Activated CD8-positive, alpha-beta memory T cell treated with anti-CD3 and anti-CD28 coated beads for 24 hours (primary cell): Measurements from ENCODE around the gene FADS6.
"Not testable (repeated sequence)": the region's sequence is repeated elsewhere in the genome, so short reads cannot be mapped to it uniquely, and the experiment has no call there.

Source experiments
- DNase-seq: peaks from one replicate; pipeline ENCODE4 v3.0.0-alpha.2; 2020

Gene FADS6

GRCh38 chr17:74920642-74921025 lies 27.2 kb upstream of the FADS6 start:
- no peak for DNase-seq

- no peak for DNase-seq
These were observed 26.8 kb upstream of the FADS6 start for GRCh38 chr17:74920306-74920620.

- DNase-seq, result no peak
These were observed 26.2 kb upstream of the FADS6 start for GRCh38 chr17:74919440-74920305.

GRCh38 chr17:74918906-74919305 lies 25.5 kb upstream of the FADS6 start:
- no peak for DNase-seq

- DNase-seq, result no peak
These were observed 24.0 kb upstream of the FADS6 start for GRCh38 chr17:74917430-74917829.

- DNase-seq, result no peak
These were observed 23.4 kb upstream of the FADS6 start for GRCh38 chr17:74916851-74917199.

GRCh38 chr17:74916136-74916850 lies 22.9 kb upstream of the FADS6 start:
- no peak for DNase-seq

GRCh38 chr17:74911423-74911822 lies 18.0 kb upstream of the FADS6 start:
- DNase-seq, result not testable (repeated sequence)

GRCh38 chr17:74909097-74909496 lies 15.7 kb upstream of the FADS6 start:
- DNase-seq, result not testable (repeated sequence)

- no peak for DNase-seq
These were observed 13.6 kb upstream of the FADS6 start for GRCh38 chr17:74907012-74907411.

- DNase-seq, result not testable (repeated sequence)
These were observed 12.9 kb upstream of the FADS6 start for GRCh38 chr17:74906214-74906793.

GRCh38 chr17:74904687-74905409 lies 11.4 kb upstream of the FADS6 start:
- no peak for DNase-seq

- DNase-seq, result no peak
These were observed 10.2 kb upstream of the FADS6 start for GRCh38 chr17:74903671-74904070.

- DNase-seq, result no peak
These were observed 9.6 kb upstream of the FADS6 start for GRCh38 chr17:74903034-74903433.

GRCh38 chr17:74901353-74902135 lies 8.1 kb upstream of the FADS6 start:
- DNase-seq, result no peak

- DNase-seq, result no peak
These were observed 6.8 kb upstream of the FADS6 start for GRCh38 chr17:74900208-74900607.

GRCh38 chr17:74898376-74898946 lies 5.0 kb upstream of the FADS6 start:
- DNase-seq, result no peak

GRCh38 chr17:74893936-74894671 lies 671 bp upstream of the FADS6 start:
- no peak for DNase-seq

GRCh38 chr17:74892013-74892841 lies 1.2 kb downstream of the FADS6 start:
- DNase-seq, result no peak

- DNase-seq, result no peak
These were observed 2.9 kb downstream of the FADS6 start for GRCh38 chr17:74890554-74890953.

- DNase-seq, result no peak
These were observed 5.0 kb downstream of the FADS6 start for GRCh38 chr17:74888469-74888868.
